ENCODE measurements around the gene RCC2. TPM values are rescaled to one million over a fixed set of nuclear protein-coding genes. Genes with fewer than 3 reads are reported as not detected.

Gene RCC2
- total and polyA plus RNA-seq, 2 donors (not counting 3 experiments of a cell fraction or from before 2014, with no cell fraction given), result 137 to 166 TPM

- DNase-seq (ENCODE audit: low read depth, low spot score) (no peak), FAIRE-seq (no peak)
- dilution Hi-C loops (cut with MboI; ENCODE audit: extremely low pct_ligation_motif_present, low sequenced_read_pairs) (no loop called here), intact Hi-C loops (cut with micrococcal nuclease) (no loop called here)
- no peaks in the 10 kb centered on the region for H3K9me1 ChIP-seq (replicated peaks; ENCODE audit: control insufficient read depth, extremely low read depth, insufficient read depth, low read length)
- TF ChIP-seq POLR2A (IDR thresholded peaks at IDR 0.05; ENCODE audit: low read depth, low read length) (no peak), EZH2 (IDR thresholded peaks at IDR 0.05; ENCODE audit: borderline replicate concordance, low read depth, low read length, severe bottlenecking) (no peak), JUN (IDR thresholded peaks at IDR 0.05; ENCODE audit: borderline replicate concordance, insufficient read depth, insufficient read length, low read depth) (no peak), MYC (IDR thresholded peaks at IDR 0.05; ENCODE audit: low read depth, low read length) (no peak), FOS (IDR thresholded peaks at IDR 0.05; ENCODE audit: borderline replicate concordance, insufficient read depth, low read length) (no peak), GATA2 (IDR thresholded peaks at IDR 0.05; ENCODE audit: insufficient read depth, insufficient read length, low read depth, low read length) (no peak), POLR2AphosphoS5 (IDR thresholded peaks at IDR 0.05; ENCODE audit: insufficient read depth, low read depth, low read length) (no peak), MAX (IDR thresholded peaks at IDR 0.05; ENCODE audit: insufficient read depth, insufficient read length) (no peak)
- TF ChIP-seq, protein P1, sequence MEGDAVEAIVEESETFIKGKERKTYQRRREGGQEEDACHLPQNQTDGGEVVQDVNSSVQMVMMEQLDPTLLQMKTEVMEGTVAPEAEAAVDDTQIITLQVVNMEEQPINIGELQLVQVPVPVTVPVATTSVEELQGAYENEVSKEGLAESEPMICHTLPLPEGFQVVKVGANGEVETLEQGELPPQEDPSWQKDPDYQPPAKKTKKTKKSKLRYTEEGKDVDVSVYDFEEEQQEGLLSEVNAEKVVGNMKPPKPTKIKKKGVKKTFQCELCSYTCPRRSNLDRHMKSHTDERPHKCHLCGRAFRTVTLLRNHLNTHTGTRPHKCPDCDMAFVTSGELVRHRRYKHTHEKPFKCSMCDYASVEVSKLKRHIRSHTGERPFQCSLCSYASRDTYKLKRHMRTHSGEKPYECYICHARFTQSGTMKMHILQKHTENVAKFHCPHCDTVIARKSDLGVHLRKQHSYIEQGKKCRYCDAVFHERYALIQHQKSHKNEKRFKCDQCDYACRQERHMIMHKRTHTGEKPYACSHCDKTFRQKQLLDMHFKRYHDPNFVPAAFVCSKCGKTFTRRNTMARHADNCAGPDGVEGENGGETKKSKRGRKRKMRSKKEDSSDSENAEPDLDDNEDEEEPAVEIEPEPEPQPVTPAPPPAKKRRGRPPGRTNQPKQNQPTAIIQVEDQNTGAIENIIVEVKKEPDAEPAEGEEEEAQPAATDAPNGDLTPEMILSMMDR (IDR thresholded peaks at IDR 0.05; ENCODE audit: extremely low read depth in 1 of 2, insufficient read depth in 1 of 2, low read depth in 1 of 2, low read length in 2 of 2), result no peak
- H3K36me3 ChIP-seq (ENCODE audit: control insufficient read depth in 2 of 2, extremely low read depth in 1 of 2, insufficient read depth in 2 of 2, low read length in 2 of 2), result no peaks in the 10 kb centered on the region
- no peaks in the 10 kb centered on the region for H3K9me3 ChIP-seq (replicated peaks; ENCODE audit: control insufficient read depth, insufficient read depth, low read length)
- no peaks in the 10 kb centered on the region for H3K4me1 ChIP-seq (ENCODE audit: control insufficient read depth, extremely low read depth, insufficient read depth, low read length)
- H4K20me1 ChIP-seq (replicated peaks; ENCODE audit: control insufficient read depth, extremely low read depth, insufficient read depth, low read length), result no peaks in the 10 kb centered on the region
- no peak overlapping the region for H2AFZ ChIP-seq (ENCODE audit: low read depth, low read length)
- no peaks in the 10 kb centered on the region for H3K79me2 ChIP-seq (ENCODE audit: control insufficient read depth, insufficient read depth, low read length)
- H3K4me3 ChIP-seq (replicated peaks in 1 of 3; ENCODE audit: insufficient read depth in 1 of 3, low read depth in 1 of 3, low read length in 3 of 3), result no peak overlapping the region
- ChIA-PET POLR2A (no interaction called here), CTCF (interaction anchor here (5.3 kb wide), 1 partner anchor 12 kb away, joined by 22 read pairs; no protein-coding TSS in a partner anchor)
- BruUV-seq (replicated peaks), result no TSS peak
- no peak overlapping the region for H3K4me2 ChIP-seq (ENCODE audit: insufficient read depth, low read length)
- no peak overlapping the region for H3K27ac ChIP-seq (ENCODE audit: insufficient read depth, low read depth, low read length)
- H3K27me3 ChIP-seq (ENCODE audit: control insufficient read depth in 2 of 2, insufficient read depth in 2 of 2, low read length in 2 of 2), result no peaks in the 10 kb centered on the region
- H3K9ac ChIP-seq (replicated peaks; ENCODE audit: extremely low read depth, insufficient read depth, low read length), result no peak overlapping the region
Observed at GRCh38 chr1:17465228-17465627, 25.8 kb upstream of the RCC2 start.
